ENCODE measurements around the gene SPECC1. TPM values are rescaled to one million over a fixed set of nuclear protein-coding genes. Genes with fewer than 3 reads are reported as not detected.

The SPECC1 gene
- total and polyA plus RNA-seq, 10 of the 15 experiments (the other 5 are each of a cell fraction or from before 2014, with no cell fraction given), result 6.4 to 40.6 (median 23.9) TPM

GRCh38 chr17:20223808-20224328, 214.7 kb downstream of the SPECC1 start:
- no peak for ATAC-seq
- Histone ChIP-seq H3K9ac (ENCODE audit: control insufficient read depth, insufficient read depth, low read length) (no peak overlapping the region), H4K20me1 (ENCODE audit: control insufficient read depth, insufficient read depth) (no peaks in the 10 kb centered on the region), H3K4me1 (ENCODE audit: control insufficient read depth, insufficient read depth, low read length) (no peaks in the 10 kb centered on the region), H3K27me3 (replicated peaks in 1 of 2; ENCODE audit: control insufficient read depth in 2 of 2, insufficient read depth in 2 of 2, low read length in 1 of 2) (no peaks in the 10 kb centered on the region), H3K27ac (ENCODE audit: control insufficient read depth, insufficient read depth) (no peak overlapping the region), H3K4me3 (no peak overlapping the region), H2AFZ (ENCODE audit: control insufficient read depth, low read depth, low read length) (no peak overlapping the region), H3K9me3 (replicated peaks; ENCODE audit: control insufficient read depth, insufficient read depth, low read length) (no peaks in the 10 kb centered on the region), H3K36me3 (ENCODE audit: control insufficient read depth in 2 of 2, insufficient read depth in 2 of 2, low read length in 1 of 2) (no peaks in the 10 kb centered on the region), H3K4me2 (ENCODE audit: control insufficient read depth, insufficient read depth) (no peak overlapping the region), H3K79me2 (ENCODE audit: control insufficient read depth, insufficient read depth, low read length) (no peaks in the 10 kb centered on the region)
- TF ChIP-seq ZNF592 (IDR thresholded peaks at IDR 0.05) (no peak), STAT1 (conservative IDR thresholded peaks at IDR 0.05) (no peak), ZNF207 (IDR thresholded peaks at IDR 0.05; ENCODE audit: borderline replicate concordance) (no peak), SIX5 (IDR thresholded peaks at IDR 0.05; ENCODE audit: low read depth, low read length, severe bottlenecking) (no peak), EED (IDR thresholded peaks at IDR 0.05; ENCODE audit: low read depth) (no peak), IRF4 (IDR thresholded peaks at IDR 0.05; ENCODE audit: low read depth, low read length) (no peak)
- TF ChIP-seq, protein P1, sequence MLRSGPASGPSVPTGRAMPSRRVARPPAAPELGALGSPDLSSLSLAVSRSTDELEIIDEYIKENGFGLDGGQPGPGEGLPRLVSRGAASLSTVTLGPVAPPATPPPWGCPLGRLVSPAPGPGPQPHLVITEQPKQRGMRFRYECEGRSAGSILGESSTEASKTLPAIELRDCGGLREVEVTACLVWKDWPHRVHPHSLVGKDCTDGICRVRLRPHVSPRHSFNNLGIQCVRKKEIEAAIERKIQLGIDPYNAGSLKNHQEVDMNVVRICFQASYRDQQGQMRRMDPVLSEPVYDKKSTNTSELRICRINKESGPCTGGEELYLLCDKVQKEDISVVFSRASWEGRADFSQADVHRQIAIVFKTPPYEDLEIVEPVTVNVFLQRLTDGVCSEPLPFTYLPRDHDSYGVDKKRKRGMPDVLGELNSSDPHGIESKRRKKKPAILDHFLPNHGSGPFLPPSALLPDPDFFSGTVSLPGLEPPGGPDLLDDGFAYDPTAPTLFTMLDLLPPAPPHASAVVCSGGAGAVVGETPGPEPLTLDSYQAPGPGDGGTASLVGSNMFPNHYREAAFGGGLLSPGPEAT (IDR thresholded peaks at IDR 0.05; ENCODE audit: low read depth), result no peak
- TF ChIP-seq, protein P2, sequence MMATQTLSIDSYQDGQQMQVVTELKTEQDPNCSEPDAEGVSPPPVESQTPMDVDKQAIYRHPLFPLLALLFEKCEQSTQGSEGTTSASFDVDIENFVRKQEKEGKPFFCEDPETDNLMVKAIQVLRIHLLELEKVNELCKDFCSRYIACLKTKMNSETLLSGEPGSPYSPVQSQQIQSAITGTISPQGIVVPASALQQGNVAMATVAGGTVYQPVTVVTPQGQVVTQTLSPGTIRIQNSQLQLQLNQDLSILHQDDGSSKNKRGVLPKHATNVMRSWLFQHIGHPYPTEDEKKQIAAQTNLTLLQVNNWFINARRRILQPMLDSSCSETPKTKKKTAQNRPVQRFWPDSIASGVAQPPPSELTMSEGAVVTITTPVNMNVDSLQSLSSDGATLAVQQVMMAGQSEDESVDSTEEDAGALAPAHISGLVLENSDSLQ (IDR thresholded peaks at IDR 0.05), result no peak
- FAIRE-seq, result no peak
- no peak for DNase-seq (ENCODE audit: low read depth, low spot score)
- CTCF ChIA-PET, result interaction anchor here (0.7 to 1.3 kb wide), 4 partner anchors 9 to 231 kb away, joined by 3 to 5 read pairs (median 4); no protein-coding TSS in a partner anchor
- intact Hi-C loops (cut with micrococcal nuclease; ENCODE audit: unreplicated experiment), result no loop called here
- POLR2A ChIA-PET, result no interaction called here
- no TSS peak for BruUV-seq (replicated peaks)
- SMC1A ChIA-PET (ENCODE audit: uncharacterized antibody, unreplicated experiment), result interaction anchor here (1.4 kb wide), 1 partner anchor 24 kb away, joined by 4 read pairs; no protein-coding TSS in a partner anchor
- RAD21 ChIA-PET (ENCODE audit: unreplicated experiment), result no interaction called here
- in situ Hi-C loops (cut with MboI), result no loop called here
- WGBS (ENCODE audit: insufficient coverage, insufficient replicate concordance, low lambda C conversion rate, missing lambda C conversion rate), result 100% methylated on average over 3 of the region's 3 CpGs
